HG03558 (cell line): ENCODE data around the gene LYZ.
A peak's percentile ranks its signal among the peaks of the same experiment; 100 is the strongest.

ENCODE experiments used
- ATAC-seq: cut with Tn5 transposase; IDR thresholded peaks from one replicate; pipeline ENCODE4 v1.9.1; 2021; ENCODE audit warnings: moderate number of reproducible peaks; ENCODE audit not compliant: unreplicated experiment; ENCODE audit errors: extremely low read depth

LYZ gene

DNA sequence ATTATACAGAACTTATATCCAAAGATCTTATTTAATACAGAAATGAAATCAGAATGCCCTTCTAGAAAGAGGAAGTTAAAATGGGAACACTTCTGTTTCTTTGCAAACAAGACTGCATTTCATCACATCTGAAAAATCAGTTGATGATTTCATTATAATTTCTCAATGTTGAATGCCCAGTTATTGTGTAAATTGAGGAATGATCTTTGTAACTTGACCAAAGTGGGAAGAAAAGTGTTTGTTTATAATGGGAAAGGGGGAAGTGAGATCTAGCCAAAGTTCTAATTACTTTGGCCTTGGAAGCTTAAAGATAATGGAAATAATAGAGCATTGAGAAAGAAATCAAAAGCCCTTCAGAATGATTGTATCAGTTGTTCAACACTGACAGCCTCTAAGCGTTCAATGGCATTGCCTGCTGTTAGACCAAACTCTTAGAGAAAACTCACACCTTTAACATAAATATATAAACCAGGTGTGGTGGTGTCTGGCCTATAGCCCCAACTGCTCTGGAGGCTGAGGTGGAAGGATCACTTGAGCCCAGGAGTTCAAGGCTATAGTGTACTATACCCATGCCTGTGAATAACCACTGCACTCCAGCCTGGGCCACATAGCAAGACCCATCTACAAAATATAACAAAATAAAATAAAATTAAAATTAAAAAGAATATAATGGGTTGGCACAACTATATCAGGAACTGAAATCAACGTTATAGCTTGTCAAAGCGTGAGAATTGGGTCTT, 9.9 kb upstream of the LYZ start:
- ATAC-seq = no peak

DNA sequence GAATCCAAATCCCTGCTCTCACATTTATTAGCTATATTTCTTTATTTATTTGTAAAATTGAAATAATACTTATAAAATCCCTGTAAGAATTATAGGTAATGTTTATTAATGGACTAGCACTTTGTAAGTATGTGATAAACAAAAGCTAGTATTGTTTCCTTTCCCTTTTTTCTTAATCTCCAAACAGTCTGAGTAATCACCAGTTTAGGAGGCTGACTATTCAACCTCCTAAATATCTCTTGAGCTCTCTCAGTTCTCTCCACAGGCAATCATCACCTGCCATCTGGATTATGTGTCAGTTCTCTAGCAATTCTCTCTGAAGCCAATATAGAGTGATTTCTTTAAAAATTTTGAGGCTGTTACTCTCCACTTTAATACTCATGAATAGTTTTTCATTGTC, 9.2 kb upstream of the LYZ start:
- ATAC-seq = no peak

DNA sequence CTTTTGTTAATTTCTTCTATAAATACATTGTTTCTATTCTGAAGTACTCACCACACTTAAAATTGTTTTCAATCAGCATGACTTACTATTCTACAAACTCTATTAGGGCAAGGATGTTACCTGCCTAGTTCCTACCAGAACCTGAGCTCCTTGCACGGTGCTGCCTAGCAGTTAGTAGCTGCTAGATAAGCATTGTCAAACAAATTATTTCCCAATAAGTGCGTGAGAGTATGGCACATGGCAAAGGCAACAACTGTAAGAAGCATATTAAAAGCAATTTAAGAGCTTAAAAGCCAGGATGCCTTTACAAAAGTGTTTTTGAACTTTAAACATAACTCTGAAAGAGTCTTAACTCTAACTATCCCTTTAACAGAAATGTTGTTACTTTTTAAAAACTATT, 8.2 kb upstream of the LYZ start:
- no peak for ATAC-seq

DNA sequence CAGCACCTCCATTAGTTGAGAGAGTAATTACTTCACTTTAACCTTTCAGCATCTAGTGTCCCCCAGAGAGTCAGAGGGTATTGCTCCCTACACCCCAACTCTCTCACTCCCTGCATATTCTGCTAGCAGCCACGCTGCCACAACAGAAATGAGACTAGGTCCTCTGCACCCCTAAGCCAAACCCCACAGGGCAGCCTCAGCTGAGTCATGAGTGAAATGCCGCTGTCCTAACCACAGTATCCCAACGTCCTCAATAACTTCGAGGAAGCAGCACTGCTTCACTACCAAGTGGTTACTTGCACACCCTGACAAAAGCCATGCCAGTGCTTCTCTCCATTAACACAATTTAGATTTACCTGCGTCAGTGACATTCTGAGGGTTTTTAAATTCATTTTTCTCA, 6.9 kb upstream of the LYZ start:
- ATAC-seq = no peak

DNA sequence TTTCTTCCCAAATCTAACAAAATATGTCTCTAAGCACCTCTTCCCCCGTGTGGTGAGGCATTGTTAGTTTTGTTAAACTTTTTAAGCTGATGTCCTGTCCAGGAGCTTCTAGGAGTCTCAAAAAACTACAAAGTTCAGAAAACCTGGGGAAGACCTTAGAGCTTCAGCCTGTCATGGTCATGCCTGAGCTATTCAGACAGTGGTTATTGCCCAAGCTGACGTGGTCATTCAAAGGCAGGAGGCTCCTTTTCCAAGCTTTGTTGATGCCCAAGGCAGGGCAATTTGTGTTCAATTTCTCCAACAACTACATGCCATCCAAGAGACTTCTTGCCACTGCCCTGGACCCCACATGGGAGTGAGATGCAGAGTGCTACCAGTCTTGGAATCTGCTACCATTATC, 5.8 kb upstream of the LYZ start:
- no peak for ATAC-seq

DNA sequence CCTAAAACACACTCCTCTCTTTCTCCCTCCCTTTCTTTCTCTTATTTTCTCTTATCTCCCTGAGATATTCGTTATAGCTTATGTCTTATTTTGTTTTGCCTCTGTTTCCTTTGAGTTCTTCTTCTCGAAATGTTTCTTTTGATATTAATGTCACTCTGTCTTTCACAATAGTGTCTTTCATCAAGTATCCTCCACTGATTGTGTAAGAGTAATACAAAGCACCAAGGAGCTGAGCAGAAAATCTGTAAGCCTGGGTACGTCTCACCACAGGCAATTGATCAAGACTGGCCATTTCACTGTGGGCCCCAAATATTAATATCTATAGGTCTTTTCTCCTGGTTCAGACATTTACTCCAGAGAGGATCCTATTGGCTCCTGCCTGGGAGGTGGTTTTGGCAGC, 4.8 kb upstream of the LYZ start:
- no peak for ATAC-seq

DNA sequence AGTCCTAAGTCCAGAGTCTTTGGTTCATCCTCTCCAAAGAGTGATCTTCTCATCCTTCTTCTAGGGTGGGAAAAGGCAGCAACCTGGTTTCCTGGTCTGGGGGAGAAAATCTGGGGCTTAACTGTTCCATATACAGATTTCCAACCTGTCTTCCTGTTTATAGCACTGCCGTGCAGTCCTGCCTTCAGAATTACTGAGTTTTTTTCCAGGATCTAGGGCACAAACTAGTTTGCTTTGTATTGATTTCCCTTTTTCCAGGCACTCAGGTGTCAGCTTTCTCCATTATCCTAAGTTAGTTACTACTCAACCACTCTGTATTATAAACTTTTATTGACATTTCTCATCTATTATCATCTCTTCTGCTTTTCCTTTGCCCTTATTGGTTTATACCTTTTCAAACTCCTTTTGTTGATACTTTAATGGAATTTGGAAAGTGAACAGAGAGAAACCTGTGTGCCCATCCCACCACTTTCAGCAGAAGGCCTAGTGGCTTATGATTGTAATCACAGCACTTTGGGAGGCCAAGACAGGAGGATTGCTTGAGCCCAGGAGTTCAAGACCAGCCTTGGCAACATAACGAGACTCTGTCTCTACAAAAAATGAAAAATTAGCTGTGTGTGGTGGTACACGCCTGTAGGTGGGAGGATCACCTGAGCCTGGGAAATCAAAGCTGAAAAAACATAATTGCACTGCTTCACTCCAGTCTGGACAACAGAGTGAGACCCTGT, 4.1 kb upstream of the LYZ start:
- no peak for ATAC-seq

DNA sequence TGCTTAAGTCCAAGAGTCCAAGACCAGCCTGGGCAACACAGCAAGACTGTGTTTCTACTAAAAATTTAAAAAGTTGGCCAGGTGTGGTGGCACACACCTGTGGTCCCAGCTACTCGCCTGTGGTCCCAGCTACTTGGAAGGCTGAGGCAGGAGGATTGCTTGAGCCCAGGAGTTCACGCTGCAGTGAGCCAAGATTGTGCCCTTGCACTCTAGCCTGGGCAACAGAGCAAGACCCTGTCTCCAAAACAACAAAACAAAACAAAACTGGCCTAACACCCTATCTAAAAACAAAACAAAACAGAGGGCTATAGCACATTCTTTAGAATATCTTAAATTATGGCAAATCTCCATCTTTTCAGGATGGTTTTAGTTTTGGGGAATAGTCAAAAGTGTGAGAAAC, 3.1 kb upstream of the LYZ start:
- ATAC-seq = no peak

DNA sequence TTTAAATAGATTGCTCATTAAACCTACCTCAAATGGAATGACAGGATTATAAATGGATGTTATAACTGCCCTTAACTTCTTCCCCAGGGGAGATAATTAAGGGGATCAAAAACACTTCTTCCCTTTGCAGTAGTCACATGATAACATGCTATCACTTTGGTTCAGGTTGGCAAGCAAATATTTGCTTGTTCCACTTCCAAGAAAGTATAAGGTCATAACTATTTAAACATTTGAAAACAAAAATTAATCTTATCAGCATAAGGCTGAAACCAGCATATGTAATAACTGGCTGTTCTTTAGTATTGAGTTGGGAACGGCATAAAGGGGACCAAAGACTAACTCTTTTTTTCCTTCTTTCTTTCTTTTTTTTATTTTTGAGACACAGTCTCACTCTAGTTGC, 2.4 kb upstream of the LYZ start:
- no peak for ATAC-seq

DNA sequence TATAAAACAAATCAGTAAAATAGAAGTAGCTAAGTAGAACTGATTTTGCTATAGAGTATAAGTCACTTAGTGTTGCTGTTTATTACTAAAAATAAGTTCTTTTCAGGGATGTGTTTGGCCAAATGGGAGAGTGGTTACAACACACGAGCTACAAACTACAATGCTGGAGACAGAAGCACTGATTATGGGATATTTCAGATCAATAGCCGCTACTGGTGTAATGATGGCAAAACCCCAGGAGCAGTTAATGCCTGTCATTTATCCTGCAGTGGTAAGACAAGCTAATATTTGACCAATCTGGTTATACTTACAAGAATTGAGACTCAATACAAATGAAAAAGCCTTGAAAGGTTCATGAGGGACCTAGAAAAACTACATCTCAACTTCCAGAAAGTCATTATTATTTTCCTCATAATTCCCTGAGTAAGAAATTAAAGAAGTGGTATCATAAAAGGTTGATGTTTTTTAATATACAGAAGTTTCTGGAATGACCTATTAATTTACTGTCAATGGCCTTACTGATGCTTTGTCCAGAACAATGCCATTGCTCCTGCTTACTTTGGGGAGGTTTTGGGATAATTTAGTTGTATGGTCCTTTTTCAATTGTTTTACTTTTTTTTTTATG, 1.9 kb downstream of the LYZ start:
- no peak for ATAC-seq

DNA sequence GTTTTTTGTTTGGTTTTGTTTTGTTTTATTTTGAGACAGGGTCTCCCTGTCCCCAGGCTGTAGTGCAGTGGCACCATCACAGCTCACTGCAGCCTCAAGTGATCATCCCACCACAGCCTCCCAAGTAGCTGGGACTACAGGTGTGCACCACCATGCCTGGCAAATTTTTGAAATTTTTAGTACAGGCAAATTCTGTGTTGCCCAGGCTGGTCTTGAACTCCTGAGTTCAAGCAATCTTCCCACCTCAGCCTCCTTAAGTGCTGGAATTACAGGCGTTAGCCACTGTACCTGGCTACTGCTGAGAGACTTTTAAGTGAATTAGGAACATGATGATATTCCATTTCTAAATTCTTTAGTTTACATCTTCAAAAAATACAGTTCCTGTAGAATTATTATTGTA, 2.6 kb downstream of the LYZ start:
- ATAC-seq = no peak

DNA sequence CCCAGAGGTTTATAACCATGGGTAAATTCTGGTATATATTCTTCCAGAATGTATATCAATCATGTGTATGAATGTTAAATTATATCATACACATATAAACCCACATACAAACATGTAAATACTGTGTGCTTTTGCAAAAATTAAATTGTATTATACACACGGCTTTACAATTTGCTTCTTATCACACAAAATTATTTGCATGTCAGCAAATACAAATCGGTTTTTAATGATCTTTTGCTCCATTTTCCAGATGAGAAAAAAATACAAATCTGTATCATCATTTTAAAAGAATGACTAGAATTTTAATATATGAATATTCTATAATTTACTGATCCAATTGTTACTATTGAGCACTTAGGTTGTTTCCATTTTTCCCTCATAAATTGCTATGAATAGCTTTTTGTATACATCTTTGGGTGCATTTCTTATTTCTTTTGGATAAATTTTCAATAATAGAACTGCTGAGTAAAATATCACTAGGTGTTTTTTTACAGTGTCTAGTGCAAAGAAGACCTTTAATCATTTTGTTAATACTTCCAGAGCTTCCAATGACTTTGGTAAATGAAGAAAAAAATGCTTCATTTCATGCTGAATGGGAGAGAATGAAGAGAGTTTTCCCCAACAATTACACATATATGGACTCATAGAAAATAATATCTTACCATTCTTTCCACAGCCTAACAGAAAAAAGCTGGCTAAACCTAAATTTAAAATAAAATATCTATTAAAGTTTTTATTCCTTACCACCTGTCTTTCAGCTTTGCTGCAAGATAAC, 3.5 kb downstream of the LYZ start:
- ATAC-seq = no peak

DNA sequence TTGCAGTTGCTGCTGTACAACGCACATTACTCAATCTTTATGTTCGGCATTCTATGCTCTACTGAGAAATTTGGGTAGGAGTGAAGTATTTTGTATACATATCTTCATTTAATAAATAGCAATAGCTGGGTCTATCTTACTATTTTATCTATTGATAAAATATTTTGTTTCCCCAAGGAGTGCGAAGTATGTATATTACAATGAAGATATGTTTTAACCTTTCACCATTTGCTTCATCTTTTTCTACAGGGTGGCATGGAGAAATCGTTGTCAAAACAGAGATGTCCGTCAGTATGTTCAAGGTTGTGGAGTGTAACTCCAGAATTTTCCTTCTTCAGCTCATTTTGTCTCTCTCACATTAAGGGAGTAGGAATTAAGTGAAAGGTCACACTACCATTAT, 4.7 kb downstream of the LYZ start:
- no peak for ATAC-seq

DNA sequence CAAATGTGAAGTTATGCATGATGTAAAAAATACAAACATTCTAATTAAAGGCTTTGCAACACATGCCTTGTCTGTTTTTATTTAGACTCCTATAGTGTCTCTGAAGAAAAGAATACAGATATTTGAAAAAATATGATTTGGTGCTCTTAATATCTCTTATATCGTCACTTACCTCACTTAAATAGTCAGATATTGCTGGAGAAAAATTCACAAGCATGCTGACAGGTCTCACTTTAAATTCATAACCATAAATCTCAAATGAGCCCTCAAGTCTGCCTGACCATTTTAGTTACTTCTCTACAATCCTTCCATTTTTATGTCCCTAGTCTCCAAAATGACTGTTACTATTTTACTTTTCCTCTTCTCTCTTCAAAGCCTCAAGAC, 6.0 kb downstream of the LYZ start:
- ATAC-seq = no peak

DNA sequence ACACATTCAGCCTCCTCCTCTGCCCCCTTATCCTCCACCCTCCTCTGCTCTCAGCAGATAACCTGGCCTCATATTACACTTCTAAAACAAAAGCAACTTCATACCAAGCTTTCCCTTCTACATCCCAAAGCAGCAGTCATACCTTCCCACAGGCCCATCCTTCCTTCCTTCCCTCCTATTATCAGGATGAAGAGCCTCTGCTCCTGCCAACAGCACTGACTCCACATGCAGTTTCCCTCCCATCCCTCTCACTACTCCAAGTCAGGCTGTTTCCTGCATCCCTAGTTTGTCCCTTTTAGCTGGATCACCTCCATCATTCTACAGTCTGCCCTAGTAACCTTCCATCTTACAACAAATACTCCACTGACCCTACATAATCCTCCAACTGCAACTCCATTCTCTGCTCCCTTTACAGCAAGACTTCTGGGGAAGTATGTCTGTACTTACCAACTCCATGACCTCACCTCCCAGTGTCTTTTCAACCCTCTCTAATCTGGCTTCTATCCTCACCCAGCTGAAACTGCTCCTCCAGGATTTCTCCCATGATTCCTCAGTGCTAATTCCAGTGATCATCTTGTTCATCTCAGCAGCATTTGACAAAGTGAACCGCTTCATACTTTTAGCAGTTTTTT, 6.5 kb downstream of the LYZ start:
- ATAC-seq = no peak

DNA sequence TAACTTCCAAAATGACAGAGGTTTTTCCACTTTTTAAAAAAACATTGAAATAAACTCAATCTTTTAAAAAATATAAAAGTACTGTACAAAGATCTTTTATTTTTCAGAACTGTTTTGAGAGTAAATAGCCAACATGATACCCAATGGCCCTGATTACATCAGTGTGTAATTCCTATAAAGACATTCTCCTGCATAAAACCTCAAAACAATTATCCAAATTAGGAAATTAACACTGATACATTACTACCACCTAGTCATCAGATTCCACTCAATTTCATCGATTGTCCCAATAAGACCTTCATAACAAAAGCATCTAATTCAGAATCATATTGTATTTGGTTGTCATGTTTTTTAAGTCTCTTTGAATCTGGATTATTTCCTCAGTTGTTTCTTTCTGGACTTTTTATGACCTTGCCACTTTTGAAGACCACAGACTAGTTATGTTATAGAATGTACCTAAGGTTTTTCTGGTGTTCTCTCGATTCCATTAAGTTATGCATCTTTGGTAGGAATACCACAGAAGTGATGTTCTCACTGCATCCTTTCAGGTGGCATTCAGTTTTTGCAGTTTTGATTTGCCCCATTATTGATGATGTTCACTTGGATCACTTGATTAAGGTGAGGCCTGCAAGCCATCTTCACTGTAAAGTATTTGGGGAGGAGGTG, 7.3 kb downstream of the LYZ start:
- no peak for ATAC-seq

DNA sequence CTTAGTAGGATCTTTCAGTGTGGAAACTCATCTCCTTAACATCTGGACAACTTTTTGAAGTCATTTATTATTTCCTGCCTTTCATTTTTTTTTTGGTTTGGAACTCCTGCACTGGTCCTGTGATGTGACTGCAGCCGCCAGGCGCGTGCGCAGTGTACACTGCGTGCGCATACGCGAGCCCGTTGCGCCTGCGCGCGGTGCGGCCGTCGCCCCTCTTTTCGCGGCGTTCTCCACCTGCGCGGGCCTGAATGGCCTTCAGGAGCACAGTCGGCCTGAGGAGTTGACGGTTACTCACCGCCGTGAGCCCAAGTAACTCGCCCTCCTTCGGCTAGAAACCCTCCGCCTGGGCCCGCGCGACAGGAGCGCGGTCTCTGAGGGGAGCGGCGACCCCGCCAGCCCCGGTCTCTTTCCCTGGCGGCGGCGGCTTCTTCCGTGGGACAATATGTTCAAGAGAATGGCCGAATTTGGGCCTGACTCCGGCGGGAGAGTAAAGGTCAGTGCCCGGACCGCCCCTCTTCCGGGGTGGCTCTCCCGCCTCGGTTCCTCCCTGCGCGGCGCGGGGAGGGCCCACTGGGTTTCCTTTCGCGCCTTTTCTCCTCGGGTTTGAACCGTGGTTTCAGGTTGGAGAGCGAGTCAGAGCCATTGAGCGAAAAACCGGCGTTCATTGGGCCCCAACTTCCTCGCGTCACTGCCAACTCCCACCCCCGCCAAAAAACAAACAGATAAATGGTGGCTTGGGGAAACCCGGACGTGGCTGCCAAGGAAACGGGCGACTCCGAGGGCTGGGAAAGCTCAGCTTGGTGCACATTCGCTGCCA, 11.6 kb downstream of the LYZ start, which contains the start of gene YEATS4:
Gene YEATS4, plus strand, starts transcription at position 213 of the 817 bp plus-strand sequence. Its CDS starts 230 bp downstream, at position 443.
- ATAC-seq = peak; percentile 65

DNA sequence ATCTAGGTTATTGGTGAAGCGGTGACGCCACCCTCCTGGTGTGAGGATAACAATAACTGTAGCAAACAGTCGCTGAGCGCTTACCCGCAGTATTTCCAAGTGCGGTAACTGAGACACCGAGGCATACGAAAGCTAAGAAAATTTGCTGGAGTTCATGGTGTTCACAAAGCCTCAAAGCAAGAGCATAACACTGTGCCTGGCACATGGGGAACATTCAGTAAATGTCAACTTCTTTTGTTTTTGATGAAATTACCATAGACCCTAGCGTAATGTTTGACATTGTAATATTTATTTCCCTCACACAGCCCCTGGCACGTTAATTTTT, 12.1 kb downstream of the LYZ start:
- ATAC-seq = no peak

DNA sequence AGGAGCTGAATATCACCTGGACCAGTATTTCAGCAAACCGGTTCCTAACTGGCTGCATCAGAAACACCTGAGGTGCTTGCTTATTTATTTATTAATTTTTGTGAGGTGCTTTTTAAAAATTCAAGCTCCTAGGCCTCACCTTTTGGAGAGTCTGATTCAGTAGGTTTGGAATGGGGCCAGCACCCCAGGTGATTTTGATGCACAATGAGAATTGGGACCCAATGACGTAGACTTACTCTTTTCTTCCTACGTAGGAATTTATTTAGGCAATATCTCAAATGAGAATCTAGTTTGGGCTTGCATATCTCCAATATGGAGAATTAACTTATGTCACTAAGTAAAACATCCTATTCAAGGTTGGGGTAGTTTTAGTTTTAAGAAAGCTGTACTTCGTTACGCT, 18.6 kb downstream of the LYZ start:
- ATAC-seq = no peak
